ENCODE data around the gene ZNF750.

Gene ZNF750

GRCh38 chr17:82839617-82840292, at the start of gene ZNF750:
Gene ZNF750 (minus strand): TSS chr17:82840022. CDS start chr17:82832454, 7,568 bp downstream.
- TF ChIP-seq CTCF (IDR thresholded peaks at IDR 0.05; ENCODE audit: borderline replicate concordance, insufficient read depth, low read depth, low read length), result no peak
- H3K4me3 ChIP-seq (ENCODE audit: low read depth, low read length), result no peak within 1 kb of the TSS

DNA sequence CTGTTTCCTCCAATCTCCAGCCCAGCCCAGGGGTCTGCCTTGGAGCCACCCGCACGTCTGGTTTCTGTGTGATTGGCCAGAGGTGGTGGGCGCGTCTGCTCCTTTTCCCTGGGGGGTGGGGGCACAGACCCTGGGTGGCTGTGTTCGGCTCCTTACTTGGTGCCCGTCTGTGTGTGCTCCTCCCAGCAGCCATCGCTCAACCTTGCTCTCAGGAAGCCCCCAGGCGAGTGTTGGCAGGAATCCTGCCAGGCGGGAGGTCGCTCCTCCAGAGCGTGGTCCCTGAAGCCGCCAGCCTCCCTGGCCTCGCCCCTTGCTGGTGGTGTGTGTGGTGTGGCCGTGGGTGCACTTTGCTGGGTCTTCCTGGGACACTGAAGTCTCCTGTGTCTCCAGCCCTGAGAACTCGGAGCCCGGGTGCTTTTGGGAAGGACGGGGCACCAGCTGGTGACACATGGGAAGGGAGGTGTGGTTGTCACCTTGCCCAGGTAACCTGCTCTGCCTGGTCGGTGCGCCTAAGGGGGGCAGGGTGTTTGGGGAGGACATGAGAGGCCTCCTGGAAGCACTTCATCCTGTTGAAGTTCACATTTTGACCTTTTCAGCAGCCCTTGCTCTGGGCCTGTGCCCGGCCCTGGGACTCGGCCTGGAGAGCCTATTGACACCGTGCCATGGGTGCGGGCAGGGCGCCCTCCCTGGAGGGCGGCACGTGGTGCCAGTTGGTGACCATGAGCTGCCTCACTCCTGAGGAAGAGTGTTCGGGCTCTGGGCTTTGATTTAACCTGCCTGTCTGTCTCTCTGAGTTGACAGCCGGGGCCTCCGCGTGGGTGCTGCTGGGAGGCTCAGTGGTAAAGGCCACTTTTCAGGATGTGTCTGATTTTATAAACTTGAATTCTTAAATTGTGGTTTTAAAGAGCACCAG, 49.0 kb upstream of the ZNF750 start:
- H3K4me3 ChIP-seq (ENCODE audit: low read depth, low read length), result no peak overlapping the region
- TF ChIP-seq CTCF (IDR thresholded peaks at IDR 0.05; ENCODE audit: borderline replicate concordance, insufficient read depth, low read depth, low read length), result no peak

DNA sequence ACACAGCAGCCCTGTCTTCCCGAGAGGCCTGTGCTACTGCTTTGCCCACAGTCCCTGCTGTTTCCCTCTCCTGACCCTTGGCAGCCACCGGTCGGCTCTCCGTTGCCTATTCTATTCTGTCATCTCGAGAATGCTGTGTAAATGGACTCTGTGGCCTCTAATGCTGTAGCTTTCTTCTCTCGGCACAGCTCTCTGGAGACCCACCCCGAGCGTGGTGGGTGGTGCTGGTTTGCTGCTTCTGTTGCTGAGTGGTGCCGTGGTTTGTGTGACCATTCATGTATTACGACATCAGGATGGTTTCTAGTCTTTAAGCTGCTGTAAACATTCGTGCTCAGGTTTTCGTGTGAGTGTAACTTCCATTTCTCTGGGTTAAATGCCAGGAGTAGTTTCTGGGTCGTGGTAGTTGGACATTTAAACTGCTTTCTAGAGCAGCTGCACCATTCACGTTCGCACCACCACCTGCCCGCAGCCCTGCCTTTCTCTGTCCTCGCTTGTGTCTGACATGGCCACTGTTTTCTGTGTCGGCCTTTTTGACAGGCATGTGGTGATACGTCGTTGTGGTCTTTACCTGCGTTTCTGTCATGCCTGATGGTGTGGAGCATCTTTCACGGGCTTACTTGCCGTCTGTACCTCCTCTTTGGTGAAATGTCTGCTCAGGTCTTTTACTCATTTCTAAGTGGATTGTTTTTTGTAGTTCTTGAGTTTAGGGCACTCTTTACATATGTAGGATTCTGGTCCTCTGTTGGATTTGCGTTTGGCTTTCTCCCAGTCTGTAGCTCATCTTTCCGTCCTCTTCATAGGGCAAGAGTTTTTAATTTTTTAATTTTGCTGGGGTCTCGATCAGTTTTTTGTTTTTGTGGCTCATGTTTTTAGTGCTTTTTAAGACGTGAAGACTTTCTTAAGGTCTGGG, 47.7 kb upstream of the ZNF750 start:
- no peak overlapping the region for H3K4me3 ChIP-seq (ENCODE audit: low read depth, low read length)
- TF ChIP-seq CTCF (IDR thresholded peaks at IDR 0.05; ENCODE audit: borderline replicate concordance, insufficient read depth, low read depth, low read length), result no peak

GRCh38 chr17:82884970-82885353, 45.1 kb upstream of the ZNF750 start:
- TF ChIP-seq CTCF (IDR thresholded peaks at IDR 0.05; ENCODE audit: borderline replicate concordance, insufficient read depth, low read depth, low read length), result no peak

GRCh38 chr17:82884341-82884969, 44.6 kb upstream of the ZNF750 start:
- no peak for TF ChIP-seq CTCF (IDR thresholded peaks at IDR 0.05; ENCODE audit: borderline replicate concordance, insufficient read depth, low read depth, low read length)
- no peak overlapping the region for H3K4me3 ChIP-seq (ENCODE audit: low read depth, low read length)

More at GRCh38 chr17:82884970-82885353, 45.1 kb upstream of the ZNF750 start:
- H3K4me3 ChIP-seq (ENCODE audit: low read depth, low read length), result no peak overlapping the region

DNA sequence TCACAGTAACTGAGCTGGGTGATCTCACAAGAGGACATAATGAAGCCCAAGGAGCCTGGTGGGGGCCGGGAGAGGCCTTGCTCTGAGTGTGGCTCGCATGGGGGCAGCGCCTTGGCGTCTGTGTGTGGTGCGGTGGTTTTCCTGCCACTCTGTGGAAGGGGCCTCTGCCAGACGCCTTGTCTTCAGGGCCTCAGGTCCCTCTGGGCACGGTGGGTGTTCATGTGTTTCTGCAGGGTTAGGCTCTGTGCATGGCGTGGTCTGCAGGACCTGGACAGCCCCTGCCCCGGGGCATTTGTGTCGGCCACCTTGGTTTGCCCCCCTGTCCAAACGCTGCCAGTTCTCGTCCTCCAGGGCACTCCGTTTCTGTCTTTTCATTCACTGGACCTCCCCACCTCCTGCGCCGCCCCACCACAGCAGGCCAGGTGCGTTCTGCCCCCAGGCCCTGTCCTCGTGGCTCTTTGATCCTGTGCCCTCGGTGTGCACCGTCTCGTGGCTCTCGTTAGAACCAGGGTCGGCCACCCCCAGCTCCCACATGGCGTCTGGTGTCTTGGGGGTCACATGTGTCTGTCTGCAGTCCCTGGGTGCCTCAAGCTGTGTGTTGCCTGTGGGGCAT, 43.7 kb upstream of the ZNF750 start:
- TF ChIP-seq CTCF (IDR thresholded peaks at IDR 0.05; ENCODE audit: borderline replicate concordance, insufficient read depth, low read depth, low read length), result no peak
- no peak overlapping the region for H3K4me3 ChIP-seq (ENCODE audit: low read depth, low read length)
